ENCODE results near the gene PHYKPL.
A peak's percentile ranks its signal among the peaks of the same experiment; 100 is the strongest.
"Not testable (repeated sequence)": the region's sequence is repeated elsewhere in the genome, so short reads cannot be mapped to it uniquely, and the experiment has no call there.

PHYKPL gene

DNA sequence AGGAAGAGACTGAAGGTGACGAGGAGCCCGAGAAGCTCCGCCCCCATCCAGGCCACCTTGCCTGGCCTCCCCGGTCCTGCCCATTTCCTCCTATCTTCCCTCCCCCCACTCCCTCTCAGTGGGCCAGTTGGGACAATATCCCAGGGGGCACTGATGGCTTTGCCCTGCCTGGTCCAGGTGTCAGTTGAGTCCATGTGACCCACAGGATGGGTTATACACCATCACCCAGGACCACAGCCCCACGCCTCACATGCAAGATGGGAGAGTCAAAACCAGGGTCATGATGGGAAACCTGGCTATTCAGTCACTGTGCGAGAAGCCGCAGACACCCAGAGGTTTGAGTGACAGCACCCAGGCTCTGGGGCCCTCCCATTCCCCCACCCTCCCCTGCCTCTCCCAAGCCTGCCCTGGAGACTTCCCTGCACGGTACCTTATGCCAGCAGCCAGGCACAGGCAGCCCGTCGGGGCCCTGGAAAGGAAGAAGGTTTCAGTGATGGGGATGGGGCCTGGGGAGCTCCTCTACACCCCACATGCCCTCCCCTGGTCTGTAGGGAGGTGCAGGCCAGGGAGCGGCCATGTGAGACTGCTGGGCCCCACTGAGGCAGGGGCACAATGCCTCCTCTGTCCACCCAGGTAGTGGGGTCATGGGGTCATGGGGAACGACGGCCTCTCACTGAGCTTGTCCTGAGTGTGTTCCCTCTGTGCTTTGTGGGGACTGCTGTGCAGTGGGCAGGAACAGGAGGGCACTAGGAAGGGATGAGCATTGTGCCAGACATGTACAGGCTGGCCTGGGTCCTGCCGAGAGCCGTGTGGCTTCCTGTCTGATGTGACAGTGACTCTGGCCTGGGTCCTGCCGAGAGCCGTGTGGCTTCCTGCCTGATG is 6.3 kb upstream of the PHYKPL start:
- DNase-seq, result no peak

DNA sequence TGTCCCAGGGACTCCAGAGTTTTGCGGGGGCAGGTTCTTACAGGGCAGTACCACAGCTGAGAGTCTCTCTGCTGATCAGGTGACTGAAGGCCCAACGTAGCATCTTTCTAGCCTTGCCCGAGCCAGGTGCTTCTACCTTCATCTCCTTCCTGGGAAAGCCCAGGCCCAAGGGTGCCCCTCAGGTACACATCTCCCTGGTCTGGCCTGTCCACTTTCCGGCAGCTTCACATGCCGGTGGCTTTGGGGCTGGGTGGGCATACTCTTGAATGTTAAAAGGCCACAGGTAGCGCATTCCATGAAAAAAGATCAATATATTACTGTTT is 5.7 kb upstream of the PHYKPL start:
- no peak for DNase-seq

DNA sequence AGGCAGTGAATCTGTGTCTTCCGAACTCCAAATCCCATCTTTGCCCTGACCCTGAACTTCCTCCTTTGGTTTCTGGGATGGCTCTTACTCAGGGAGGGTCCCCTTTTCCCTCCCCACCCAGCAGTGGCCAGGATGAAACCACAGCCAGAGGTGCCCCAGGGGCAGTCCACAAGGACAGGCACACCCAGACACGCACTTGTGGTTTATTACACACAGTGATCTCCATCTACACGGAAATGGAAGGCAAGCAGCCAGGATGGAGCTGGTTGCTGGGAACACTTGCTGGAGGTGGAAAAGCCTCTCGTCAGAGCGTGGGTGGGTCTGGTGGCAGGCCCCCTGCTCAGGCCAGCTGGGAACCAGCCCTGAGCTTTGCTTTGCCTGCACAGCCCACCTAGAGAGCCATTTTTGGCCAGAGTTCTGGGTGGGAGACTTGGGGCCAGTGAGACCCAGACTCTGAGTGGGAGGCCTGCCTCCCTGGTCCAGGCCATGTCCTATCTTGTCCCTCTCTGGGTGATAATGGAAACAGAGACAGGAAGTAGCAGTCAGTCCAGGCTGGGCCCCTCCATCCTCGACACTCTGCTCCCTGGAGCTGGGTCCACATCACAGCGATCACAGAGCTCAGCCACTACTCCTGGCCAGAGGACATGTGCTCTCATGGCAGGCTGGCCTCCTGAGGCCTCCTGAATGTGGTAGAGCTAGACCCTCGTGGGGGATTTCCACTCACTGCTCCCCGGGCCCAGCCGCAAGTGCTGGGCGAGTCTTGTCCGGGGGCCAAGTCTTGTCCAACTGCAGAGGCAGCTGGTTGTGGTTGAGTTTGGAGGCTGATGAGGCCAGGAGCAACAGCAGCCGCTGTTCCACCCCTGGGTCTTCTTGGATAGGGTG is 5.1 kb upstream of the PHYKPL start:
- DNase-seq, result no peak

DNA sequence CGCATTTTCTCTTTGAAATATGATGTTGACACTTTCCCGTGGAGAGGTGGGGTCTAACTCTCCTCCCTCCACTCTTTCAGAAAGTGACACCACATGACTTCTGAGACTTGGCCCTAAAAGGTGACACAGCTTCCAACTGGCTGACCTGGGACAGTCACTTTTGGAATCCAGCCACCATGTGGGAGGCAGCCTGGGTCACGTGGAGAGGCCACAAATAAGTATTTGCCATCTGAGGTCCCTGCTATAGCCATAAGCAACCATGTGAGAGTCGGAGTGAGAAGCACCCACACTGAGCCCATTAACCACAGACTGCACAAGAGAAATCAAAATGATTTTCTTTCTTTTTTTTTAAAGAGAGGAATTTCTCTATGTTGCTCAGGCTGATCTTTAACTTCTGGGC is 4.1 kb upstream of the PHYKPL start:
- no peak for DNase-seq

DNA sequence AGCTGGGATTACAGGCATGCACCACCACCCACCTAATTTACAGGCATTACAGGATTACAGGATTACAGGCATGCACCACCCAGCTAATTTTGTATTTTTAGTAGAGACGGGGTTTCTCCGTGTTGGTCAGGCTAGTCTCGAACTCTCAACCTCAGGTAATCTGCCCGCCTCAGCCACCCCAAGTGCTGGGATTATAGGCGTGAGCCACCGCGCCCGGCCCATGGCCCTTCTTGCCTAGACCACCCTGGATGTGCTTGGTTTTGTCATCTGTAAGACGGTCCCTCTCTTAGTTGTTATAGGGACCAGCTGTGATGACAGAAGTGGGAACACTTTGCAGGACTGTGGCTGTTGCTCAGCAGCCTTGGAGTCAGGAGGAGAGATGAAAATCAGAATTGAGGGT is 3.5 kb upstream of the PHYKPL start:
- no peak for DNase-seq

DNA sequence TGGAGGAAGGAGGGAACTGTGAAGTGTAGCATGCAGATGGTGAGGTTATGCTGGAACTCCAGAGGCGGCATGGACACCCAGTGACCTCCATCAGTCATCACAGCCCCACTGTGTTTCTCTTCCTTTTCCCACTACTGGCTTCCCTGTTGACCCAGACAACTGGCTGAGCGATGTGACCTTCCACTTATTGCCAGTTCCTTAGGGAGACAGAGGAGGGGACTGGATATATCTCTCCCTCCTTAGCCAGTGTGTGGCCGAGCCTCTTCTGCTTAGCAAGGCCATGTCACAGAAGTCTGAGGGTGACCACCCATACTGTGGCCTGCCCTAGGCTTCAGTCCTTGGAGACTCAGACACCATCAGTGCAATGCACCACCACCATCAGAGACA is 3.0 kb upstream of the PHYKPL start:
- DNase-seq, result no peak

DNA sequence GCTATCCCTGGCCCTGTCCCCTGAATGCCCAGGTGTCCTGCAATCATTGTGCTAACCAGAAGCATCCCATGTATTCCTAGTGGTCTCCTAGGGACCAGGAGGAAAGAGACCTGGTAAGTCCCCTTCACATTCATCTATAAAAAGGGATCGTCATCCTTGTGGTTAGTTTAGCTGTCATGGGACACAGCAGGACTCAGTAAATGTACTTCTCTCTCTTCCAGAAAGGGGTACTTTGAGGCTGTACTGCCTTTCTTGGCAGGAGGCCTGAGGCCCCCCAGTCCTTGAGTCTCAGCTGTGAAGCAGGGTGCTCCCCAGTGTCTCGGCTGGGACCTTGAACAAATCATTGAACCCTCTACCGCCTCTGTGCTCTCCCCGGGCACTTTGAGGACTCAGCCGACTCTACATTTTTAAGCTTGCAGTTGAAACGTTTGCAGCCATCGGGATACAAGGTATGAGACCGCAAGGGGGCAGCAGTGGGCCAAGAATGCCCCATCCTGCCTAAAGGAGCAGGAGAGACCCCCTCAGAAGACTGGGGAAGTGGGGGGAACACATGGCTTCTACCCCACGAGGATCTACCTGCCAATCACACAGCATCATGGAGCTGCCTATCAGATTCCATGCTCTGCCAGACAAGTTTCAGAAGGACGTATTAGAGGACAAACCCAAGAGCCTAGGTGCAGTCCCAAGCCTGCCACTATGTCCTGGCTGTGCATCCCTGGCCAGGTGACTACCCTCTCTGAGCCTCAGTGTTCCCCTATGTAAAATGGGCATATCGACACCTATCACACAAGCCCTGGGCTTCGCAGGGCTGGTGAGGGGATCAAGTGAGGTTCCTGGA is 2.4 kb upstream of the PHYKPL start:
- peak; percentile 70 for DNase-seq

DNA sequence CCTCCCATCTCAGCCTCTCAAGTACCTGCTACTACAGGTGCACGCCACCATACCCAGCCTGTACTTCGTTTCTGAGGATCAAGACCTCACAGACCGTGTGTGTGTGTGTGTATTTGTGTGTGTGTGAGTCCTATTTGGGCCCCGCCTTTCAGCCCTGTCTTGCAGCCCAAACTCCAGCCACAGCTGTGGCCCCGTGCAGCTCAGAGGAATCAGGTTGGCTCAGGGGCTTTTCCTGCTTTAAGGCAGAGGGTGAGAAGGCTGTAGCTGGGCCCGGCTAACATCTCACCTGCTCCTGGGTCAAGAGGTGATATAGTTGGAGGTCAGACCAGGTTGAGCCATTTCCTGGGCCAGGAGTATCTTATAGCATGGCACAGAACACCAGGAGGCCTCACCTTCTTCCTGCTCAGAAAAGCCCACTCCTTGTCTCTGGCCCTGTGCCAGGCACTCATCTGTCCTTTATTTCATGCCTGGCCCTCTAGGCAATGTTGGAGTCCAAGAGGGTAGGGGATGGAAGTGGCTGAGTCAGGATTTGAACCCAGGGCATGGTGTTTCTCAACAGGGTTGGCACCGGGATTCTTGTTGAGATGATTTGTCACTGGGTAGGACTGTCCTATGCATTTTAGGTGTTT is 1.6 kb upstream of the PHYKPL start:
- peak; percentile 48 for DNase-seq

DNA sequence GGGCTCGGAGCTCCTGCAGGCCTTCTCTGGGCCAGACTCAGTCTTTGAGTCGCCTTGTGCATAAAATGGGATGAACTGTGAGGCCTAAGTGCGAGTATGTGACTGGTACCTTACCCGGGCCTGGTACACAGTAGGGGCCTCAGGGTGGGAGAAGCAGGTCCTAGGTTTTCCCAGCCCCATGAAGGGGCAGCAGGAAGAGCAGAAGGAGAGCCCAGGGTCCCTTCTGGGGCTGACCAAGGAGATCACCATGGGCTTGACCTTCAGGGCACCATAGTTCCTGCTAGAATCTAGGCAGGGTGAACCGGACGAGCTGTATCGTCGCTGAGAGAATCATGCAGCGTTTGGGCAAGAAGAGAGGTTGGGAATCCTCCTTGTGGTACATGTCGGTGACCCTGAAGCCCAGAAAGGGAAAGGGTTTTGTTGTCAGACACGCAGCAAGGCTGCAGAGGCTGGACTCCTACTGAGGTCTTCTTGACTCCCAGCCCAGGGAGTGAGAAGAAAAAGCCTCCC is 373 bp upstream of the PHYKPL start:
- DNase-seq, result no peak

DNA sequence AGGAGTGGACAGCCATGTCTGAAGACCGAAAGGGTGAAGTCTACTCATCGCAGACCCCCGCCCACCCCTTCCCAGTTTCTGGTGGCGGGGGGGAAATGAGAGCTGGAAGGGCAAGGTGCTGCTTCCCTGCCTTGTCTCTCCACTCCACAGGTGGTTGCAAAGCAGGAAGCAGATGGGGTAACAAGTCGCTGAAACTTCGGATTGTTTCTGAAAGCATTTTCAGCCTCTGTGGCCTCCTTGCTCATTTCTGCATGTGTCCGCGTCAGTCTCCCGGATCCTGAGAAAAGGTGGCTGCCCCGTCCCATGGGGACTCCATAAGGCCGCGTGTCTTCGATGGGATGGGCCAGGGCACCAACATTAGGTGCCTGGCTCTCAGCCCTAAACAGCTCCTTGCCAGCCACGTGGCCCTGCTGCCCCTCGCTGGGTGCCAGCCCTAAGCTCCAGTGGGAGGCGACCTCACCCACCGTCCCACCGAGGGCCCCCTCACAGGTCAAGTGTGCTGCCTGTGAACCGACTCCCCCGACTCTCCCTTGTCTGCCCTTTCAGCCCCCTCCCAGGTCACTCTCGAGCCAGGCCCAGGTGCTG is 971 bp downstream of the PHYKPL start:
- peak; percentile 44 for DNase-seq

DNA sequence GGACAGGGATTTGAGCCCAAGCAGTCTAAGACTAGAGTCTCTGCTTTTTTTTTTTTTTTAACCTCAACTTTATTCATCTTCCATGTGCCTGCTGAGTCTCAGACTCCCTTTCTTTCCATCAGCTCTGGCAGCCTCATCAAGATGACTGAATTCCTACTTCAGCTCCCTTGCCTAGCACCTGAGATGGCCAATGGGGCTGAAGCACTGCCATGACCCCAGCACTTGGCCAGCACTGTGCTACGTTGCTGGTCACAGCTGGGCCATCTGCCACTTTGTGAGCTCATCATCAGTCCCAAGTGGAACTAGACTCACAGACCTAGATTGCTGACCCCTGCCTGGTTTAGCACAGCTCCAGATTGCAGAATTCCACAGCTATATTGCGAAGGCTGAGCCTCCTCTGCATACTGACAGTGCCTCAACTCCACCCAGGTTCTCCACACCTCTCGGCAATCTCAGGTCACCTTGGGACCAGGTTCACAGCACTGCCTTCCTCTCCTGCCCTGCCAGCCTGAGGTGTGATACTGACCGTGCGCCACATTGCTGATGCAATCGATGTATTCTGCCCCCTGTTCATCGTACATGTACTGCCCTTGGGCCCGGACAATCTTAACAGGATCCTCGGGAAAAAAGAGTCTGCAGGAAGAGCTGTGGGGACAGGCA is 1.6 kb downstream of the PHYKPL start:
- no peak for DNase-seq

DNA sequence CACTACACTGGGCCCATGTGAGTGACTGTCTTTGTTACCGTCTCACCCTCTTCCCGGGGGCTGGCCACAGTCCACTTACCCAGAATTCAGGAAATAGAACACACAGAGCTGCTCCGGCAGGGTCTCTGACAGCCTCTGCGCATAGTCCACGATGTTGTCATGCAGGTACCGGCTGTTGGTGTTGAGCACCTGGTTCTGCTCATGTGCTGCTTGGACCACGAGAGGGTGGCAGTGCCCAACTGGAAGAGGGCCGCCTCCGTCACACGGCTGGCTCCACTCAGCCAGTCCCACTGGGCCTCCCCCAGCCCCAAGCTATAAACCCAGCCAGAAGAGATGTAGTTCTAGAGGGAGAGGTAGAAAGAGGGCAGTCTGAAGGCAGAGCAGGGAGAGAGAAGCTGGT is 2.7 kb downstream of the PHYKPL start:
- DNase-seq, result no peak

DNA sequence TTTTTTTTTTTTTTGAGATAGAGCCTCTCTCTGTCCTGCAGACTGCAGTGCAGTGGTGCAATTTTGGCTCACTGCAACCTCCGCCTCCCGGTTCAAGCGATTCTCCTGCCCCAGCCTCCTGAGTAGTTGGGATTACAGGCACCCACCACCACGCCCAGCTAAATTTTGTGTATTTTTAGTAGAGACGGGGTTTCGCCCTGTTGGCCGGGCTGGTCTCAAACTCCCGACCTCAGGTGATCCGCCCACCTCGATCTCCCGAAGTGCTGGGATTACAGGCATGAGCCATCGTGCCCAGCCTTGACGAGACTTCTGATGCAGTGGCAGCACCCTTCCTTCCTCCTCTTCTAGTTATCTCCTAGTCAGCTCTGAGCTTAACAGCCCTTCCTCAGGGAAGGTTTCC is 3.5 kb downstream of the PHYKPL start:
- not testable (repeated sequence) for DNase-seq

DNA sequence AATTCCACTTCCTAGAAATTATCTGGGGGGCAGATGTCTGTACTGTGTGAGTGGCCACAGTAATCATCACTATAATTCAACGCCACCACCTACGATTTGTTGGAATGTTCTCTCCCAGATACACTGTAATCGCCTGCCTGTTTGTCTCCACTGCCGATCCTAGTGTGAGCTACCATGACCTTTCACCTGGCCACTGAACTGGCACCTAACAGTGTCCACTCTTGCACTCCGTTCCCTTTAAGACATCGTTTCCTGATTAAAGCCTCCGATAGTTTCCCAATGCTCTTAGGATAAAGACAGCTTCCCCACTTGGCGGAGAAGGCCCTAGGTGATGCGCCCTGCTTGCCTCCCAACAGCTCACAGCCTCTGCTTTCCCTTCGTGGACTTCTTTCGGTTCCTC is 4.0 kb downstream of the PHYKPL start:
- DNase-seq, result no peak

DNA sequence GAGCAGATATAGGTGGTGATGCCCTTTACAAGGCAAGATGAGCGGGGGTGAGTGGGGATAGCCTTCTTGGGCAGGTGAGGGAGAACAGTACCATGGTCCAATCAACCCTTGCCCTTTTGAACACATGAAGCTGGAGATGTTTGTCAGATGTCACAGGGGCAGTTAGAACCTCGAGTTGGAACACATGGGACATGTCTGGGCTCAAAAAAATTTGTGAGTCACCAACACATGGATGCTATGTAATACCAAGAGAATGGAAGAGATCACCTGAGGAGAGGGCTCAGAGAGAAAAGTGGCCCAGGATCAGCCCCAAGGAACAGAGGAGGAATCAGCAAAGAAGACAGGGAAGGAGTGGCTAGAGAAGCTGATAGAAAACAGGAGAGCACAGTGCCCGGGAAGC is 4.7 kb downstream of the PHYKPL start:
- no peak for DNase-seq

DNA sequence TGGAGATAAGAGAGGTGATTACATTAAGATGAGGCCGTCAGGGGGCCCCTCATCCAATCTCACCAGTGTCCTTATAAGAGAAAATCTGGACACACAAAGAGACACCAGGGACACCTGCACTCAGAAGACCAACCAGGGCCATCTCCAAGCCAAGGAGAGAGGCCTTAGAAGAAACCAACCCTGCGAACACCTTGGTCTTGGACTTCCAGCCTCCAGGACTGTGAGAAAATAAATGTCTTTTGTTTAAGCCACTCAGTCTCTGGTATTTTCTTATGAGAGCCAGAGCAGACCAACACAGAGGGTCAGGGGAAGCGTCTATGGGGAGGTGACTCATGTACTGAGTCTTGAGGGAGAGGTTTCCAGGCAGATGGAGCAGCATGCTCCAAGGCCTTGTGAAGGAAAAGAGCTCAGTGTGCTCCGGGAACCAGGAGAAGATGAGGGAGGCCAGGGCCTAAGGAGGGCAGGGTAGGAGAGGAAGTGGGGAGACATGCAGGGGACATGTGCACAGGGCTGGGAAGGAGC is 5.4 kb downstream of the PHYKPL start:
- no peak for DNase-seq

DNA sequence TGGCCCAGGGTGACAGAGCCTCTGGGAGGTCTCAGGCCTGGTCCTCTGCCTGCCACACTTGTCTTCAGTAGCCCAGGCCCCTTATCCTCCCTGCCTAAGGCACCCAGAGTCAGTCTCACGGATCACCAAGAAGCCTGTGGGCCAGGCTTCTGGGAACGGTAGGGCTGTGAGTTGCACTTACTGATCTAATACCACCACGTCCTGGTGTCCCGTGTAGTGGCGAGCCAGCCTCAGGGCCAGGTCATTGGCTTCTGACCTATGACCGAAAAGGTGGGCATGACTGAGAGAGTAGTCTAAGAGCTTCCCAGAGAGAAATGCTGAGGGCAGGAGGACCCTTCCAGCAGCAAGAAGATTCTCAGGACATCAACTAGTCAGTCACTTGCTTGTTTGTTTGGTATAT is 7.4 kb downstream of the PHYKPL start:
- DNase-seq, result no peak

DNA sequence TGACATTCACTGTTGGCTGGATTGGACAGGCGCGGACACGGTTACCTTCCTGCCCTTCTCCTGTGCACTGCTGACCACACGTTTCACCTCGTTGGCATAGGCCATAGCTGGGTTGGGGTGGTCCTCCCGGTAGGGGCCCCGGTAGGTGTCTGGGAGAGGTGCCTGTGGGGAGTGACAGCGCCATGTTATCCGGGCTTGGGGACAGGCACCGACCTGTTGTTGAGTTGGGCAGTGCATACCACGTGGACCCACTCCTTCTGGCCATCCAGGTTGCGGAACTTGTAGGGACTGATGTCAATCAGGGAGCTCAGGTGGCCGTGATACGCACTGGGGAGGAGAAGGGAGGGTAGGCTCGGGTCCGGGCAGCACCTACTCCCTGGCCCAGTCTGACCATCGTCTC is 8.2 kb downstream of the PHYKPL start:
- DNase-seq, result no peak

DNA sequence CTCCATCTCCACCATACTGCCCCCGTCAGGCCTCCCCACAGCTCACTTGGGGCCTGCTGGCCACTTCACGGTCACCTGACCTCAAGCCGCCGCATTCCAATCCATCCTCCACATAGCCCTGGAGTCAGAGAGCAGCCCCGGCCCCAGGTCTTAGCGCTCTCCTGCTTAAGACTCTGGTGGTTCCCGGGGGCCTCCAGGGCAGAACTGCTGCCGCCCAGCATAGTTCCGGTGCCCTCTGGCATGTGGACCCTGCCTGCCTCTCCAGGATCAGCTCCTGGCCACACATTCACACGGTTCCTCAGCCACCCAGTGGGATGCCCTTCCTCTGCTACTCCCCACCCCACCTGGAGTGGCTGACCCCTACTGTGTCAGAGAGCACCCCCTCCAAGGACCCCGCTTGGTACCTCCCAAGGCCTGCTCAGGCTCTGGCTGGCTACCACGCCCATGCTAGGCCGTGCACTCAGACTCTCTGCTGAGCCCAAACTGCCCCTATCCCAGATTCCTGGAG is 8.7 kb downstream of the PHYKPL start:
- no peak for DNase-seq

DNA sequence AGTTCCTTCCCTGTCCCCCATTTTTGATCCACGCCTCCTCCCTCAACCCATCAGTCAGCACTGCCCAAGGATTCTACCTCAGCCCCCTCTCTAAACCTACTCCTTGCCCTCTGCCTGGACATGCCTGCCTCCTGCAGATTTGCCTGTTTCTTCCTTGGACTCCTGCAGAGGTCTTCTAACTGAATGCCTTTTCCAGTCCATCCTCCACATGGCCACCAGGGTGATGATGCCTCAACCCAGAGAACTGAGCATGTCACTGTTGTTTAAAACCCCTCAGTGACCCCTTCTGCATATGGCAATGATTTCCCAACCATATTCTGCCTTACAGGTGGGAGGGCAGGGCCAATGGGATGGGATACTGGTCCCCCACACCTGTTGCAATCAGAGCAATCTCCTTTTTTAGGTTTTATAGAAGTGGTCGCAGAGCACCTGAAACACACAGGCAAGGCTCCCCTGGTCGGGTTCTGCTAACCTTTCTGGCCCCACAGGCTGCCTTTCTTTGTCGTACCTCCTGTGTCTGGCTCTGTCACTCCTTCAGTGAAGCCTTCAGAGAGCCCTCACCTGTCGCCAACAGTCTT is 9.3 kb downstream of the PHYKPL start:
- DNase-seq, result no peak

DNA sequence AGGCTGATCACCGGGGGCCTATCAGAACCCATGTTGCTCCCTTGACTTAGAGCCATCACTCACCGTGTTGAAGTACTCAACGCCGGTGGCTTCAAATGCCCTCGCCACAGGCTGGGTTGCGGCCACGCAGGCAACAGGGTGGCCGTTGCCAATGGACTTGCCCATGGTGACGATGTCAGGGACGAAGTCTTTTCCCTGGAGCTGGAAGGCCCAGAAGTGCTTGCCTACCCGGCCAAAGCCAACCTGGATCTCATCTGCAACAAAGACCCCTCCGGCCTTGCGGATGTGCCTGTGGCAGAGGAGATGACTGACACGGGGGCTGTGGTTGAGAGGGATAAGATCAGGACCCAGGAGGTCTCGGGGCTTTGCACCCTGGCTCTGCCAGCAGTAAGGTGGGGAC is 10.3 kb downstream of the PHYKPL start:
- DNase-seq, result no peak
